Spleen (tissue), 11 donors: Measurements from ENCODE around the gene LPCAT1. TPM values are rescaled to one million over a fixed set of nuclear protein-coding genes. Genes with fewer than 3 reads are reported as not detected.

Experiments
- DNase-seq: peaks from one replicate; pipeline ENCODE4 v3.0.0-alpha.2; 2020
- H3K27ac ChIP-seq, 8 donors: fragments of 200-600 bp; sonication (generic) in 7 of 8; 1 replicate in 4 of 8; 2 replicates in 4 of 8; pipeline versions ENCODE4 v1.5.0 to v1.8.0; 2016 to 2021; ENCODE audit warnings: inconsistent platforms in 4 of 8, mild to moderate bottlenecking in 4 of 8, moderate library complexity in 1 of 8
- H3K27me3 ChIP-seq, 7 donors: fragments of 200-600 bp; sonication (generic) in 6 of 7; replicated peaks in 1 of 7; 1 replicate in 4 of 7; 2 replicates in 3 of 7; pipeline versions ENCODE4 v1.5.0 to v1.8.0; 2016 to 2021; ENCODE audit warnings: inconsistent platforms in 3 of 7, mild to moderate bottlenecking in 1 of 7
- H3K36me3 ChIP-seq, 6 donors: fragments of 200-600 bp; sonication (generic) in 5 of 6; 1 replicate in 4 of 6; 2 replicates in 2 of 6; pipeline versions ENCODE4 v1.5.0 to v1.8.0; 2016 to 2021; ENCODE audit warnings: inconsistent platforms in 2 of 6
- H3K4me1 ChIP-seq, 6 donors: fragments of 200-600 bp; sonication (generic) in 5 of 6; 1 replicate in 3 of 6; 2 replicates in 3 of 6; pipeline versions ENCODE4 v1.5.0 to v1.8.0; 2016 to 2021; ENCODE audit warnings: inconsistent platforms in 3 of 6
- H3K4me3 ChIP-seq, 8 donors: fragments of 200-600 bp; sonication (generic) in 7 of 8; 1 replicate in 4 of 8; 2 replicates in 4 of 8; pipeline versions ENCODE4 v1.5.0 to v1.8.0; 2016 to 2021; ENCODE audit warnings: inconsistent platforms in 4 of 8, mild to moderate bottlenecking in 4 of 8, moderate library complexity in 2 of 8
- H3K9me3 ChIP-seq, 8 donors: fragments of 200-600 bp; sonication (generic) in 7 of 8; 1 replicate in 4 of 8; 2 replicates in 4 of 8; pipeline versions ENCODE4 v1.5.0 to v1.8.0; 2016 to 2021; ENCODE audit warnings: inconsistent platforms in 4 of 8
- CTCF ChIP-seq, 11 experiments: fragments of 200-600 bp in 7 of 11; fragments of 450-650 bp in 4 of 11; sonication (generic) in 4 of 11; IDR thresholded peaks in 8 of 11; conservative IDR thresholded peaks in 3 of 11; 1 replicate in 7 of 11; 2 replicates in 4 of 11; pipeline versions ENCODE4 v1.4.0 to v1.8.0; 2016 to 2021; ENCODE audit warnings: antibody characterized with exemption in 11 of 11, inconsistent platforms in 4 of 11, mild to moderate bottlenecking in 1 of 11
- POLR2A ChIP-seq, 3 donors: fragments of 450-650 bp; IDR thresholded peaks; one replicate each; pipeline ENCODE4 v1.5.1; 2017; ENCODE audit warnings: antibody characterized with exemption in 3 of 3, mild to moderate bottlenecking in 1 of 3
- POLR2AphosphoS5 ChIP-seq, 3 donors: sonication (generic); formaldehyde crosslinking; IDR thresholded peaks; one replicate each; pipeline ENCODE4 v1.5.1; 2017; ENCODE audit warnings: antibody characterized with exemption in 3 of 3
- WGBS, 5 donors: extraction: QIAGEN DNeasy Blood & Tissue Kit in 3 of 5; methylation state at CpG; one replicate each; pipeline versions ENCODE4 v1.1.5 to v1.1.7; 2013 to 2018; 5-methylcytosine and 5-hydroxymethylcytosine counted together
- intact Hi-C: fragments of 100-400 bp; cut with DNase I; formaldehyde crosslinking; loops from one replicate; pipeline ENCODE4 v1.15.0; 2023; ENCODE audit warnings: low total_unique reads
- polyA plus RNA-seq, 3 donors: library from polyadenylated mRNA; stranded (reverse); fragments of 200-250 nt; gene quantifications; one replicate each; pipeline ENCODE4 v1.2.1, GENCODE V29; 2013
- total RNA-seq, 7 donors: library from RNA; depleted of rRNA in 3 of 7; stranded (reverse); fragments of >200 nt in 3 of 7; fragmentation: NEBNext Ultra II Directional in 4 of 7; extraction: Animal tissue kit (Norgen Biotek cat#: 25700) in 4 of 7; gene quantifications; one replicate each; pipeline versions ENCODE4 v1.1.0 to v1.2.1, GENCODE V29; 2016 to 2021
- donor health status: healthy with polysubstance abuse.
- donor health status: DM: no; HTN: no; CAD: no; lungs with moderate emphysema.
- donor health status: DM: no; HTN: no; CAD: no.
- donor health status: Bipolar disorder and iron deficiency.
- donor health status: healthy.
- donor health status: DM: no; HTN: no; CAD: no.
- donor health status: DM: yes; HTN: yes; CAD: no.

The LPCAT1 gene
- total and polyA plus RNA-seq, 10 donors, result 52.2 to 322 (median 174) TPM

DNA sequence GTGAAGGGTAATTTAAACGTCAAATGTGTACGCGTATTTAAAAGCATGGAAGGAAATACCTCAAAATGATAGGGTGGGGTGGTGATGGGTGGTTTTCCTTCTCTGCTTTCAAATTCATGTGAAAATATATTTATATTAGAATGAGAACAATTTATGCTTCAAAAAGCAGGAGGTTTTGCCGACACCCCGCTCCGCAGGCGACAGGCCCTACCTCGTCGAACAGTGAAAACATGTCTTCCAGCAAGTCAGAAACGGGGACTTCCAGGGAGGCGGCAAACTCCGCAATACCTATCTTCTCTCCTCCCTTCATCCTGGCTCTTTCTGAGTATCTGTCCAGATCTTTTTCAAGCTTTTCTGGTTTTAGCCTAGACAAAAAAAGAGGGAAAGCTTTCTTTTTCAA lies 50.0 kb downstream of the LPCAT1 start:
- no peak for TF ChIP-seq POLR2A (IDR thresholded peaks at IDR 0.05)
- no peak for TF ChIP-seq CTCF (IDR thresholded peaks at IDR 0.05 in 8 of 11, conservative IDR thresholded peaks at IDR 0.05 in 3 of 11)
- TF ChIP-seq POLR2AphosphoS5 (IDR thresholded peaks at IDR 0.05), result no peak
- H3K27ac ChIP-seq, result peak overlapping the region in 1 of 8 donors; percentile 90
- H3K27me3 ChIP-seq, result no peaks in the 10 kb centered on the region
- intact Hi-C loops, result no loop called here
- 91 to 97% (median 95%) methylated on average over 12 of the region's 12 CpGs for WGBS, 5 donors
- H3K4me3 ChIP-seq, result no peak overlapping the region
- H3K36me3 ChIP-seq, result peaks cover 2 to 100% (median 93%) of the 10 kb centered on the region in 6 donors
- no peaks in the 10 kb centered on the region for H3K9me3 ChIP-seq
- peaks cover 0 to 31% (median 11%) of the 10 kb centered on the region in 6 donors for H3K4me1 ChIP-seq
- no peak for DNase-seq

DNA sequence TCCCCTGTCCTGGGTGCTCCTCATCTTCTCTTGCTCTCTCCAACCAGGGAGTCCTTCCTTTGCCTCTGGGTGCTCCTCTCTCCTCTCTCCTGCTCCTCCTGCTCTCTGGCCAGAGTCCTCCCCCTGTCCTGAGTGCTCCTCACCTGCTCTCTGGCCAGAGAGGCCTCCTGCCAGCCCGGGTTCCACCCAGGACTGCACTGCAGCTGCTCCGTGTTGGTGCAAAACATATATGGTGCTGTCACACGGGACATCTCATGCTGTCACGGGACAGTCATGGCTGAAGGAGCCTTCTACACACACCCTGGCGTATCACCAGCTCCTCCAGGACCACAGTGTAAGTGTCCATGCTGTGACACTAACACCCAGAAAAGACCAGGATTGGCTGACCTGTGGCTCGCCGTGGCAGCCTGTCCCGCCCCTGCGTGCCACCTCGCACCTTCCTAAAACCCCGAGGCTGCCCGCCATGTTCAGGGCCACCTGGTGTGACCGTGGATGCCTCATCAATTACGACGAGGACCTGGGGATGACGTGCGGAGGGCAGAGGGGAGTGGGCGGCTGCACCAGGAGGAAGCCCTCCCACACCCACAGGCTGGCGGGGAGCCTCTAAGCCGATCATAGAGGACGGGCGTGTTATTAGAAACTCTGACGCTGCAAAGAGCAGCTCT lies 50.7 kb downstream of the LPCAT1 start:
- Histone ChIP-seq H3K27ac (no peak overlapping the region), H3K36me3 (peaks cover 2 to 100% (median 94%) of the 10 kb centered on the region in 6 donors), H3K4me3 (no peak overlapping the region), H3K4me1 (peaks cover 0 to 24% (median 8%) of the 10 kb centered on the region in 6 donors), H3K27me3 (no peaks in the 10 kb centered on the region), H3K9me3 (no peaks in the 10 kb centered on the region)
- no peak for DNase-seq
- WGBS, 5 donors, result 91 to 94% (median 93%) methylated on average over 22 to 23 of the region's 23 CpGs
- intact Hi-C loops, result no loop called here
- TF ChIP-seq POLR2AphosphoS5 (IDR thresholded peaks at IDR 0.05) (peak; percentile 38 to 75 (median 49)), CTCF (IDR thresholded peaks at IDR 0.05 in 8 of 11, conservative IDR thresholded peaks at IDR 0.05 in 3 of 11) (no peak), POLR2A (IDR thresholded peaks at IDR 0.05) (no peak)

DNA sequence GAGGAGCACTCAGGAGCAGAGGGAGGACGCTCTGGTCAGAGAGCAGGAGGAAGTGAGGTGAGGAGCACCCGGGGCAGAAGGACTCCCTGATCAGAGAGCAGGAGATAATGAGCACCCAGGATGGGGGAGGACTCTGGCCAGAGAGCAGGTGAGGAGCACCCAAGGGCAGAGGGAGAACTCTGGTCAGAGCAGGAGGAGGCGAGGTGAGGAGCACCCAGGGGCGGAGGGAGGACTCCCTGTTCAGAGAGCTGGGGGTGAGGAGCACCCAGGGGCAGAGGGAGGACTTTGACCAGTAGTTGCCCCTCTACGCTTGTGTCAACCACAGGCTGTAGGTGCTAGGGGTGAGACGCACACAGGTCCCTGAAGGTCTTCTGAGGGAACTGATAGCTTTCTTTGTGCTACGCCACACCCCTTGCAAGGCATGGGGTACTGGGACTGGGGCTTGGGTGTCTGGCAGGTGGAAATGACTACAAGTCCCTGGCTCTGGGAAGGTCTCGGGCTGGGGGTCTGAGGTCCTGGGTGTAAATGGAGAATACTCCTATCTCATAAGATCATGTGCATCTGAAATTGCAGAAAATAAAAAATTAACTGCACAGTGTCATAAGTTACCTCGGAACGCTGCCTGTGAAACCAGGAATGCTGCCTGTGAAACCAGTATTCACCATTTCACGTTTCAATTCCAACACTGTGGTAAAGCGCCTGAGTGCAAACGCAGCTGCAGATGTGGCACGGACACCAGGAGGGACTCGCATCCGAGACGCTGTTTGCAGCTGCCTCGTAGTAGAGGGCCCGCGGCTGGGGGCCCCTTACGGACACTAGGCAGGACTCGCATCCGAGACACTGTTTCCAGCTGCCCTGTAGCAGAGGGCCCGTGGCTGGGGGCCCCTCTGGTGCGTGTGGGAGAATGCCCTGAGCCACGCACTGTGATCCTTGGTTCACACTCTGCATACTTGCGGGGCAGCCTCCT lies 51.5 kb downstream of the LPCAT1 start:
- intact Hi-C loops, result no loop called here
- no peak for DNase-seq
- no peak for TF ChIP-seq POLR2A (IDR thresholded peaks at IDR 0.05)
- peak in 1 of 3 donors; percentile 18 for TF ChIP-seq POLR2AphosphoS5 (IDR thresholded peaks at IDR 0.05)
- Histone ChIP-seq H3K36me3 (peaks cover 2 to 100% (median 97%) of the 10 kb centered on the region in 6 donors), H3K4me3 (no peak overlapping the region), H3K4me1 (peaks cover 0 to 21% (median 7%) of the 10 kb centered on the region in 6 donors), H3K9me3 (no peaks in the 10 kb centered on the region), H3K27me3 (no peaks in the 10 kb centered on the region), H3K27ac (peak overlapping the region in 1 of 8 donors; percentile 36)
- whole genome bisulfite sequencing, 5 donors, result 92 to 95% (median 94%) methylated on average over 22 to 27 of the region's 27 CpGs

DNA sequence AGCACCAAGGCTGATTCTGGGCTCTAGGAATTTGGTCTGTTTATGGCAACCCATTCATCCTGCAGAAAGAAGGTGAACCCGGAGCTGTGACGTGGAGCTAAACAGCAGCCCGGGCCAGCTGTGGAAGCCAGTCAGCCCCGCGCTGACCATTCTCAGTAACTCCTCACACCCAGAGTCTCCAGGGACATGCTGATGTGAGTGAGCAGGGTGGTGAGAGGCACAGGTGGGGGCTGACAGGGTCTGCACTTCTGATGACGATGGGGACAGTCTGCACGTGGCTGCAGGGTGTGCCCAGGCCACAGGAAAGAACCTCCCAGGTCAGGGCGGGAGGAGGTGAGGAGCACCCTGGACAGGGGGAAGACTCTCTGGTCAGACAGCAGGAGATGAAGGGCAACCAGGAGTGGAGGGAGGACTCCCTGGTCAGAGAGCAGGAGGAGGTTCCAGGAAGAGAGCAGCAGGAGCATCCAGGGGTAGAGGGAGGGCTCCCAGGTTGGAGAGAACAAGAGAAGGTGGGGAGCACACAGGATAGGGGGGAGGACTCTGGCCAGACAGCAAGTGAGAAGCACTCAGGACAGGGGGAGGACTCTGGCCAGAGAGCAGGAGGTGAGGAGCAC lies 52.4 kb downstream of the LPCAT1 start:
- no peaks in the 10 kb centered on the region for H3K27me3 ChIP-seq
- H3K4me1 ChIP-seq, result peaks cover 0 to 11% (median under 1%) of the 10 kb centered on the region in 6 donors
- TF ChIP-seq CTCF (IDR thresholded peaks at IDR 0.05 in 8 of 11, conservative IDR thresholded peaks at IDR 0.05 in 3 of 11) (no peak), POLR2AphosphoS5 (IDR thresholded peaks at IDR 0.05) (no peak), POLR2A (IDR thresholded peaks at IDR 0.05) (no peak)
- no peaks in the 10 kb centered on the region for H3K9me3 ChIP-seq
- no peak overlapping the region for H3K4me3 ChIP-seq
- intact Hi-C loops, result no loop called here
- H3K27ac ChIP-seq, result peak overlapping the region in 2 of 8 donors; percentile 16 to 36
- H3K36me3 ChIP-seq, result peaks cover 0 to 100% (median 97%) of the 10 kb centered on the region in 6 donors
- DNase-seq, result no peak
- 82 to 93% (median 85%) methylated on average over 8 of the region's 8 CpGs for WGBS, 5 donors
